ENCODE measurements around the gene LY86. TPM values are rescaled to one million over a fixed set of nuclear protein-coding genes. Genes with fewer than 3 reads are reported as not detected.

LY86 gene
- total and polyA plus RNA-seq, 2 donors (not counting 1 experiment from before 2014, with no cell fraction given), result 68.7 to 90.2 TPM

DNA sequence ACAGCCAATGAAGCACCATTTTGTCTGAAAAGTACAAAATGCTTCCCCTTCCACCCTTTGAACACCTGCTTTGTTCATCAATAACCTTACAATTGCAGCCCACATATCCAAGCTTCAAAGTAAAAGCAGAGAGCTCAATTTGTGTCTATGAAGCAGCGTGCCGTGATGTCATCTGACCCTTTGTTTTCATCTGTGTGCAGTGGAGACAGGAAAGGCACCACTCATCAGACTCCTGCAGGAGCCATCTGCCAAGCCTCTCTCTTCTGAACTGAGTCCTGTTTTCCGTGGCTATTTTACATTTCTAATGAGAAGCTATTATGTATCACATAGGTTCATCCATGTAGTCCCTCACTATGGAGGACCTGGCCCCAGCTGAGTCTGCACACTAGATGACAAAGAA, 7.5 kb upstream of the LY86 start:
- Histone ChIP-seq H3K27me3 (replicated peaks in 1 of 4; ENCODE audit: control extremely low read depth in 1 of 4, control insufficient read depth in 3 of 4, insufficient read depth in 4 of 4, low read length in 3 of 4) (no peaks in the 10 kb centered on the region), H2AFZ (ENCODE audit: insufficient read depth, low read depth, low read length, poor library complexity, severe bottlenecking) (no peak overlapping the region), H3K9me3 (ENCODE audit: control extremely low read depth in 1 of 3, control insufficient read depth in 2 of 3, insufficient read depth in 1 of 3, low read length in 2 of 3) (peaks cover 0 to 4% (median 0%) of the 10 kb centered on the region in 3 donors), H3K9ac (ENCODE audit: low read length) (no peak overlapping the region), H3K4me1 (ENCODE audit: control insufficient read depth in 2 of 2, insufficient read depth in 2 of 2, low read length in 2 of 2) (peaks cover 26 to 29% of the 10 kb centered on the region in 2 donors), H4K20me1 (ENCODE audit: control insufficient read depth, insufficient read depth, low read length, poor library complexity, severe bottlenecking) (no peaks in the 10 kb centered on the region), H3K27ac (ENCODE audit: low read length in 2 of 2) (no peak overlapping the region), H3K79me2 (ENCODE audit: control insufficient read depth, insufficient read depth, low read length) (peaks cover 33% of the 10 kb centered on the region), H3K36me3 (replicated peaks in 1 of 2; ENCODE audit: control extremely low read depth in 1 of 2, control insufficient read depth in 1 of 2, extremely low read depth in 1 of 2, insufficient read depth in 2 of 2, low read length in 1 of 2) (no peaks in the 10 kb centered on the region), H3K4me2 (replicated peaks; ENCODE audit: low read depth, low read length, poor library complexity, severe bottlenecking) (no peak overlapping the region), H3K4me3 (ENCODE audit: control extremely low read depth in 1 of 5, extremely low read depth in 1 of 5, insufficient read depth in 1 of 5, low read depth in 2 of 5, low read length in 4 of 5) (no peak overlapping the region)
- Mint-ChIP-seq H3K4me3 (no peak overlapping the region), H3K9me3 (ENCODE audit: insufficient read depth) (no peaks in the 10 kb centered on the region), H3K27ac (no peak overlapping the region), H3K27me3 (no peaks in the 10 kb centered on the region), H3K4me1 (peaks cover 39% of the 10 kb centered on the region)
- ATAC-seq (ENCODE audit: low read depth) (no peak), DNase-seq (no peak)
- intact Hi-C loops (cut with micrococcal nuclease), result loop anchor here (10.0 kb wide), 3 partner anchors 224 to 1806 kb away; partner anchors contain the start of gene CDYL
- ChIA-PET POLR2A (no interaction called here), CTCF (interaction anchor here (12.6 kb wide), 1 partner anchor 25 kb away, joined by 171 read pairs; no protein-coding TSS in a partner anchor)
- TF ChIP-seq, protein P1, sequence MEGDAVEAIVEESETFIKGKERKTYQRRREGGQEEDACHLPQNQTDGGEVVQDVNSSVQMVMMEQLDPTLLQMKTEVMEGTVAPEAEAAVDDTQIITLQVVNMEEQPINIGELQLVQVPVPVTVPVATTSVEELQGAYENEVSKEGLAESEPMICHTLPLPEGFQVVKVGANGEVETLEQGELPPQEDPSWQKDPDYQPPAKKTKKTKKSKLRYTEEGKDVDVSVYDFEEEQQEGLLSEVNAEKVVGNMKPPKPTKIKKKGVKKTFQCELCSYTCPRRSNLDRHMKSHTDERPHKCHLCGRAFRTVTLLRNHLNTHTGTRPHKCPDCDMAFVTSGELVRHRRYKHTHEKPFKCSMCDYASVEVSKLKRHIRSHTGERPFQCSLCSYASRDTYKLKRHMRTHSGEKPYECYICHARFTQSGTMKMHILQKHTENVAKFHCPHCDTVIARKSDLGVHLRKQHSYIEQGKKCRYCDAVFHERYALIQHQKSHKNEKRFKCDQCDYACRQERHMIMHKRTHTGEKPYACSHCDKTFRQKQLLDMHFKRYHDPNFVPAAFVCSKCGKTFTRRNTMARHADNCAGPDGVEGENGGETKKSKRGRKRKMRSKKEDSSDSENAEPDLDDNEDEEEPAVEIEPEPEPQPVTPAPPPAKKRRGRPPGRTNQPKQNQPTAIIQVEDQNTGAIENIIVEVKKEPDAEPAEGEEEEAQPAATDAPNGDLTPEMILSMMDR (IDR thresholded peaks at IDR 0.05), result no peak
- TF ChIP-seq EZH2 (IDR thresholded peaks at IDR 0.05; ENCODE audit: borderline replicate concordance, insufficient read depth, low read depth, low read length, poor library complexity, severe bottlenecking), result no peak
- whole genome bisulfite sequencing (ENCODE audit: insufficient coverage), result 60% methylated on average over 2 of the region's 3 CpGs

DNA sequence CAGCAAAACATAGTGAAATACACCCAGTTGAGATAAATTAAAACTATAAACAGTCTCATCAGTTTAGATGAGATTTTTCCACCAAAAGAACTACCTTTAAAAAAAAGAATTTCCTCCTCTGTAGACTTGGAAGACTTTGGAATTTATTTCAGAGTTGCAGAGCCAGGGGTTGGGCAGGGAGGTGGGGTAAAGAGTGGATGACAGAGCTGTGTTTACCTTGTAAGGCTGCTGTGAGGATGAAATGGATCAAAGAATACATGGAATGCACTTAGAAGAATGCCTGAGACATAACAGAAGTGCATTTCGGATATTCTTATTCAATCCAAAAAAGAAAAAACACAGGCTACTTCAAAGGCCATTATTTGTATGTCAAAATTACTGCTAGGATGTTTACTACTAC, 6.4 kb upstream of the LY86 start:
- Histone ChIP-seq H3K27me3 (replicated peaks in 1 of 4; ENCODE audit: control extremely low read depth in 1 of 4, control insufficient read depth in 3 of 4, insufficient read depth in 4 of 4, low read length in 3 of 4) (no peaks in the 10 kb centered on the region), H3K79me2 (ENCODE audit: control insufficient read depth, insufficient read depth, low read length) (peaks cover 38% of the 10 kb centered on the region), H4K20me1 (ENCODE audit: control insufficient read depth, insufficient read depth, low read length, poor library complexity, severe bottlenecking) (no peaks in the 10 kb centered on the region), H3K4me1 (ENCODE audit: control insufficient read depth in 2 of 2, insufficient read depth in 2 of 2, low read length in 2 of 2) (peaks cover 36 to 39% of the 10 kb centered on the region in 2 donors), H3K4me2 (replicated peaks; ENCODE audit: low read depth, low read length, poor library complexity, severe bottlenecking) (no peak overlapping the region), H3K9me3 (ENCODE audit: control extremely low read depth in 1 of 3, control insufficient read depth in 2 of 3, insufficient read depth in 1 of 3, low read length in 2 of 3) (peaks cover 0 to 4% (median 0%) of the 10 kb centered on the region in 3 donors), H2AFZ (ENCODE audit: insufficient read depth, low read depth, low read length, poor library complexity, severe bottlenecking) (no peak overlapping the region), H3K4me3 (ENCODE audit: control extremely low read depth in 1 of 5, extremely low read depth in 1 of 5, insufficient read depth in 1 of 5, low read depth in 2 of 5, low read length in 4 of 5) (no peak overlapping the region), H3K9ac (ENCODE audit: low read length) (no peak overlapping the region), H3K27ac (ENCODE audit: low read length in 2 of 2) (no peak overlapping the region), H3K36me3 (replicated peaks in 1 of 2; ENCODE audit: control extremely low read depth in 1 of 2, control insufficient read depth in 1 of 2, extremely low read depth in 1 of 2, insufficient read depth in 2 of 2, low read length in 1 of 2) (no peaks in the 10 kb centered on the region)
- WGBS (ENCODE audit: insufficient coverage), result no CpG with 5 or more reads among the region's 1 CpG
- ChIA-PET CTCF (interaction anchor here (12.6 kb wide), 1 partner anchor 26 kb away, joined by 171 read pairs; no protein-coding TSS in a partner anchor), POLR2A (no interaction called here)
- intact Hi-C loops (cut with micrococcal nuclease), result loop anchor here (10.0 kb wide), 3 partner anchors 223 to 1807 kb away; partner anchors contain the start of gene CDYL
- Mint-ChIP-seq H3K4me3 (no peak overlapping the region), H3K27me3 (no peaks in the 10 kb centered on the region), H3K9me3 (ENCODE audit: insufficient read depth) (no peaks in the 10 kb centered on the region), H3K4me1 (peaks cover 50% of the 10 kb centered on the region), H3K27ac (no peak overlapping the region)
- DNase-seq, result no peak
- TF ChIP-seq, protein P1 (IDR thresholded peaks at IDR 0.05), result no peak
- no peak for TF ChIP-seq EZH2 (IDR thresholded peaks at IDR 0.05; ENCODE audit: borderline replicate concordance, insufficient read depth, low read depth, low read length, poor library complexity, severe bottlenecking)
- no peak for ATAC-seq (ENCODE audit: low read depth)

Data from B cell (primary cell).